Measurements from ENCODE around the gene NIPSNAP3A.

- TF ChIP-seq POLR2AphosphoS5 (IDR thresholded peaks at IDR 0.05; ENCODE audit: low read depth, low read length) (no peak), SIN3A (IDR thresholded peaks at IDR 0.05; ENCODE audit: borderline replicate concordance, insufficient read depth, low read length) (no peak), REST (IDR thresholded peaks at IDR 0.05; ENCODE audit: insufficient read depth in 1 of 2, low read depth in 2 of 2, low read length in 2 of 2) (no peak)
Measured at GRCh38 chr9:104775976-104776375, 28.5 kb downstream of the NIPSNAP3A start.

Measured in PFSK-1 (cell line).